G401.6 (cell line): ENCODE data around the gene SCYL1.

ENCODE experiments used
- FAIRE-seq: peaks from 2 replicates; lab custom pipeline; 2012; peaks lifted over from hg19 to GRCh38; lab: Jason Lieb, UNC

SCYL1 gene

GRCh38 chr11:65537296-65537597 is 12.4 kb downstream of the SCYL1 start:
- FAIRE-seq = no peak

DNA sequence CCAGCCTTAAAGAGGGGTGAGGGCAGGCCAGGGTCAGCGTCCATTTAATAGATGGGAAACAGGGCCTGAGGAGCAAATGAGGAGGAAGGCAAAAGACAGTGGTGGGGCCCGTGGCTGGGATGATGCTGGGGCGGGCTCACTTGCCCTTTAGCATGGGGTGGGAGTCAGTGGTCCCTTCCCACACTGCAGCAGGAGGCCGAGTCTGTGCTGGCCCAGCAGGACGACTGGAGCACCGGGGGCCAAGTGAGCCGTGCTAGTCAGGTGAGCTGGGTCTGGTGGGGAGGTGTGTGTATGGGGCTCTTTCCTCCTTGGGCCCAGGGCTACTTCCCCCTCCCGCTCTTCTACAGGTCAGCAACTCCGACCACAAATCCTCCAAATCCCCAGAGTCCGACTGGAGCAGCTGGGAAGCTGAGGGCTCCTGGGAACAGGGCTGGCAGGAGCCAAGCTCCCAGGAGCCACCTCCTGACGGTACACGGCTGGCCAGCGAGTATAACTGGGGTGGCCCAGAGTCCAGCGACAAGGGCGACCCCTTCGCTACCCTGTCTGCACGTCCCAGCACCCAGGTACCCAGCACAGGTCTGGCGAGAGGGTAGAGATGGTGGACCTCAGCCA is 12.8 kb downstream of the SCYL1 start:
- FAIRE-seq = no peak

GRCh38 chr11:65538232-65538914 is 13.5 kb downstream of the SCYL1 start:
- FAIRE-seq = no peak

- no peak for FAIRE-seq
Observed at GRCh38 chr11:65538915-65539743, 14.2 kb downstream of the SCYL1 start.

DNA sequence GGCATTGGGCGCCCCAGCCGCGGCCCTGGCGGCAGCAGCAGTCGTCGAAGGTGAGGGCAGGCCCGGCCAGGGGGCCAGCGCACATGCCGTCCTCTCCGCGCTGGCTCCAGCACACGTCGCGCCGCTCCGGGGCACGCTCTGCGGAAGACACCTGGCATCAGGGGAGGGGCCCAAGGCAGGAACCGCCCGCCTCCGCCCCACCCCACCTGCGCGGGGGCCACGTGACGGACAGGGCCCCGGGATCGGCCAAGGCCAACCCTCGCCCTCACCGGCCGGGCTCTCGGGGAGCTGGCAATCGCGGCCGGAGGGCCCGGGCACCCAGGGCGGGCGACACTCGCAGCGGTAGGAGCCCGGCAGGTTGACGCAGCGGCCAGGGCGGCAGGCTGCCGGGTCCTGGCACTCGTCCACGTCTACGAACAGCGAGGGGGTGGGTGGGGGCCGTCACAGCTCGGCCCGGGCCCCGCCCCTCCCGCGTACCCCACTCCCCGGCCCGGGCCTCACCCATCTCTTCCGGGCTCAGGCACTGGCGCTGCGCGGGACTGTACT is 14.9 kb downstream of the SCYL1 start:
- no peak for FAIRE-seq

DNA sequence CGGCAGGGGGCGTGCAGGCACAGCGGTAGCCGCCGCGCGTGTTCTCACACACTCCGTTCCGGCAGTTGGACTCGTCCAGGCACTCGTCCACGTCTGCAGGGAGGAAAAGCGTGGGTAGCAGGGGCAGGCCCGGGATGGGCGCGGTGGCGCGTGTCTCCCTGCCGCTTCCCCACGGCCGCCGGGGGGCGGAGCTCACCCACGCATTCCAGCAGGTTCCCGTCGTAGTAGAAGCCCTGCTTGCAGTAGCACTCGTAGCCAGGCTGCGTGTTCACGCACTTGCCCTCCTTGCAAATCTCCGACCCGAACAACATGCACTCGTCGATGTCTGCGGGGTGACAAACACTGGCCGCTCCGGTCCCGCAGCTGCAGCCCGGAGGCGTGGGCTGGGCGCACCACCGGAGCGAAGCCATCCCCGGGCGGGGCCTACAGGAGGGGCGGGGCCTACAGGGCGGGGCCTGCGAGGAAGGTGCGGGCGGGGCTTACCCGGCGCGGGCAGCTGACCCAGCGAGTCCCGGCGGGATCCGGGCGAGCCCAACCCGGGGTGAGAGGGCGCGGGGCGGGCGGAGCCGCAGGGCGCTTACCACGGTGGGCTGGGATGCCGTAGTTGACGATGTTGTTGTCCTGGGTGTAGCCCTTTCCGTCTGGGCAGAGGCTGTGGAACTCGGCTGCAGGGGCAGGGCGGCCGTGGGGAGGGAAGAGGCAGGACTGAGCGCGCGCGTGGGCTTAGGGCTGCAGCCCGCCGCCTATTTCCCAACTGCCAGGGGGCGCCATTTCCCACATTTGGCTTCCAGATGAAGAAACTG is 15.6 kb downstream of the SCYL1 start:
- no peak for FAIRE-seq

DNA sequence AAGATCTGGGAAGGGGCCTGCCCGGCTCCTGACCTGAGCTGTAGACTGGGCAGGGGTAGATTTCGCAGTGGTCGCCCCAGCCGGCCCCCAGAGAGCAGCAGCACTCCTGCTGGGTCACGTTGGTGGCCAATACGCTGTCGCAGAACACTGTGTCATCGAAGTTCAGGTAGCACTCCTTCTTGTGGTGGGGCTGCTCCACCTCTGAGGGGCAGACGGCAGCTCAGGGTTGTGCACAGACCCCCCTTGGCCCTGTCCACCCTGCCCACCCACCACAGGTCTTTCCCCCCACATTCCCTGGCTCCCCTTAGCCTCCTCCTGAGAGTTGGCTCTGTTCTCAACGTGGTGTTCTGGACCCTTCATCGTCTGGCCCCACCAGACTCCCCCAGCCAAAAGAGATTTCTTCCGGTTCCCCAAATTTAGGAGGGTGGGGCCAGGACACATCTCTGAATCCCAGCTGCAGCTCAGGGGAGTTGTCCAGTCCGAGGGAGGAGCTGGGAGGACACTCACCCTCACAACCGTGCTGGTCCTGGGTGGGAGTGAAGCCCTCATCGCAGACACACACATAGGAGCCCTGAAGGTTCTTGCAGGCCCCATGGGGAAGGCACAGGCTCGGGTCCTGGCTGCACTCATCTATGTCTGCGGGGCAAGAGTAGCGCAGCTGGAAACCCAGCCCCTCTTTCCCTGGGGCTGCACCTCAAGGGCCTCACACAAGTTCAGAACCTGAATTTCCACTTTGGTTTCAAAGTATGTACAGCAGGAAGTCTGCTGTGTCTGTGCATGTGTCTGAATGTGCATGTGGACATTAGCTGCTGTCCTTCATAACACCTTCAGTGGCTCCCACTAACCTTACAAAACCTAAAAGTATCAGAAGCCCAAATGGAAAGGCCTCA is 16.5 kb downstream of the SCYL1 start:
- FAIRE-seq = no peak

DNA sequence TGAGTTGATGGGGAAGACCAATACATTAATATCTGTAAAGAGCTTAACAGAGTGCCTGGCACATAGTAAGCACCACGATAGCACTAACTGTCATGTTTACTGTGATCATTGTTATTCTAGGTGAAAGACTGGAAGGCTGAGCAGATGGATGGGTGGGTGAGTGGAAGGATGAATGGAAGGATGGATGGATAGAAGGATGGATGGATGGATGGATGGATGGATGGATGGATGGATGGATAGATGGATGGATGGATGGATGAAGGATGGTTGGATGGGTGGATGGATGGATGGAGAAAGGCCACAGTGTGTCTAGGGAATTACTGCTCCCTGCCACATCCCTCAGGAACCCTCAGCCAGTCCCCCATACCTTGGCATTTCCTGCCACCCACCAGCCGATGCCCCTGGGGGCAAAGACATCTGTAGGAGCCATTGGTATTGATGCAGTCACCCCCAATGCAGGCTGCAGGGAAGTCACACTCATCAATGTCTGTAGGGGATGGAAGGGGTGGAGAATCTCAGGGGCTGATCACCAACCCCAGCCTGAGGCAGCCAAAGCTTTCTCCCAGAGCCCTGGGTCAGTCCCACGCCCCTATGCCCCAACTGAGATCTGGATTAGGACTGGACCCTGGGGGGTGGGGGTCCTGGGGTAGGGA is 18.0 kb downstream of the SCYL1 start:
- FAIRE-seq = no peak

DNA sequence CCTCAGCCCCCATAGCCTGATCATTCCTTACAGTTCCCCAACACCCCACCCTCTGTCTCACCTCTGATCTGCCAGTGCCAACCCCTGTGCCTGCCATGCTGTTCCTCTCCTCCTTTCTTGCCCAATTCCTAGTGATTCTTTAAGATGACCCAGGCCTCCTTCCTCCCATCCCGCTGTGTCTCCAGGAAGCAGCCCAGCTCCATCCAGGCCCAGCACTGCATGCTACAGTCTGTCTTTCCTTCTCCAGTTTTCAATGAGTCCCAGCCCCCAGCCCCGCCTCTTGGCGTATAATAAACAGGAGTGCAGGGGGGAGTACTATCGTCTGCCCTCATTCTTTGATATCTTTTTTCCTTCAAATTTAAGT is 21.0 kb downstream of the SCYL1 start:
- FAIRE-seq = no peak

- FAIRE-seq = no peak
Observed at GRCh38 chr11:65546217-65546958, 21.5 kb downstream of the SCYL1 start.

- no peak for FAIRE-seq
Observed at GRCh38 chr11:65547446-65548125, 22.7 kb downstream of the SCYL1 start.

DNA sequence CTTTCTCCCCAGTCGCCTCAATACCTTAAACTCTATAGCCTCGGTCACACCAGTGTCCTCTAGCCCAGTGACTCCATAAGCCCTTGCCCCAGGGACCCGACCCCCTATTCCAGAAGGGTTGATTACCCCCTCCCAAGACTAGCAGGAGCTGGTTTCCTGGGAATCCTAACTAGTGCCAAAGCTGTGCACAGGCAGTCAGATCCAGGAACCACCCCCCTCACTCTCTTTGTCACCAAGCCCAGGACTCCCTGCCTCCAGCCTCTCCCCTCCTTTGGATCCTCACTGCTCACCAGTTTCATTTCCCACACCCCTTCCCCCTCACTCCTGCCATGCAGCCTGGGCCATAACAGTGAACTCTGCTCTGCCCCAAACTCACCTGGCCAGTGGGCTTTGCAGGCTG is 23.5 kb downstream of the SCYL1 start:
- no peak for FAIRE-seq

- FAIRE-seq = no peak
Observed at GRCh38 chr11:65549096-65549495, 24.2 kb downstream of the SCYL1 start.

DNA sequence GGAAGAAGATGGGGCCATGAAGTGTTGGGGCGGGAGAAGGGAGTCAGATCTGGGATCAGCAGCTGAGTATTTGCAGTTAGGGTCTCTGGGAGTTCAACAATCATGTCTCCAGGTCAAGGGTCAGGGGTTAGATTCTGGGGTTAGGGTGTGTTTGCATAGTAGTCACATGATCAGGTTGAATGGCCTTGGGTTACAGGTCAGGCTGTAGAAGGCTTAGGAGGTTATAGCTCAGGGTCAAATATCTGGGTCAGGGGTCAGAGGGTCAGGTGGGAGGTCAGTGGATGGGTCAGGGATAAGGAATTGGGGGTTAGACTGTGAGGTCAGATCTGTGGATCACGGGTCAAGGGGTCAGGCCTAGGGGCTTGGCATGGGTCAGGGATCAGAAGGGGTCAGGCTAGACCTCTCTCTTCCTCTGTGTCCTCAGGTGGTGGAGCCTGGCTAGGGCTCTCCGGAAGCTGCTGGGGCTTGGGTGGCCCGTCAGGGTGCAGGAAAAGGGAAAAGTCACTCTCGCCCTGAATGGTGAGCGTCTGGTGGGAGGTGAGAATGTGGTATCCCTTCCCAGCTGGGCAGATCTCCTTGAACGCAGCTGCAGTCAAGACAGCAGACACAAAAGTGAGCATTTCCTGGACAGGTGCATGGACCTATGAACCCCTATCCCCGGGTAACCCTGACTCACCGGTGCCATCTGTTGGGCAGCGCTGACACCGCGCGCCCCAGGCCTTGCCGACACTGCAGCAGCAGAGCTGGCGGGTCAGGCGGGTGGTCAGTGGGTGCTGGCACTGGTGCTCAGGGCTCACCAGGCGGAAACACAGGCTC is 26.9 kb downstream of the SCYL1 start:
- FAIRE-seq = no peak

DNA sequence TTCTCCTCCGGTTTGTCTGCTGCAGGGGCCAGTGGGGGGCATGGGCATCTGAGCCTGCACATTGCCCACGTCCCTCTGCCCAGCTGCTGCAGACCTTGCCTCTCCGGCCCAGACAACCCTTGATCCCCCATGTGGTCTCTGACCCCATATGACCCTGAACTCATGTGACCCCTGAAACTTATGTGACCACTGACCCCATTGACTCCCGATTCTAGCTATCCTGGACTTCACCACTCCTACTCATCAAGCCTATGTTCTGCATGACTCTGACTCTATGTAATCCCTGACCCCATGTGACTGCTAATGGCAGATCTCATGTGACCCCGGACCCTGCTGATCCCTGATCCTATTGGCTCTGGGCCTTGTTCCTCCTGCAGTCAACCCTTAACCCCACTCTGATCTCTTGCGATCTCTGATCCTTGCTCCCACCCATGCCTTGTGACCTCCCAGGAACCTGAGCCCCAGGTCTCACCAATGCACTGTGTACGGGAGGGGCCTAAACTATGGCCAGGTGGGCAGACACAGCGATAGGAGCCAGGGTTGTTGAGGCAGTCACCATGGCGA is 27.6 kb downstream of the SCYL1 start:
- no peak for FAIRE-seq

GRCh38 chr11:65553301-65554001 is 28.6 kb downstream of the SCYL1 start:
- FAIRE-seq = peak; percentile 55

- no peak for FAIRE-seq
Observed at GRCh38 chr11:65554057-65554818, 29.4 kb downstream of the SCYL1 start.
